CD14-positive monocyte (primary cell): ENCODE measurements around the gene LIMCH1. TPM values are rescaled to one million over a fixed set of nuclear protein-coding genes. Genes with fewer than 3 reads are reported as not detected.

Source experiments
- DNase-seq, 3 donors: peaks; one replicate each; pipeline ENCODE4 v3.0.0-alpha.2; 2011 to 2022
- H2AFZ ChIP-seq: 2 replicates; pipeline ENCODE4 v1.6.0; 2012; ENCODE audit warnings: mild to moderate bottlenecking, low read depth, low read length, inconsistent platforms; ENCODE audit not compliant: insufficient read depth, poor library complexity, severe bottlenecking
- H3K27ac ChIP-seq, 2 donors: 1 replicate in 1 of 2; 2 replicates in 1 of 2; pipeline ENCODE4 v1.5.1; 2012 to 2013; ENCODE audit warnings: low read length in 2 of 2, control low read depth in 1 of 2, inconsistent platforms in 1 of 2, low read depth in 1 of 2, mild to moderate bottlenecking in 1 of 2
- H3K27me3 ChIP-seq, 2 donors: one replicate each; pipeline versions ENCODE4 v1.6.0 to v1.6.1; 2011 to 2013; ENCODE audit warnings: low read length in 2 of 2; ENCODE audit not compliant: control insufficient read depth in 2 of 2, insufficient read depth in 2 of 2
- H3K36me3 ChIP-seq, 2 donors: replicated peaks in 1 of 2; 1 replicate in 1 of 2; 2 replicates in 1 of 2; pipeline versions ENCODE4 v1.5.1 to v1.6.1; 2012 to 2013; ENCODE audit warnings: low read length in 2 of 2, control low read depth in 1 of 2, inconsistent platforms in 1 of 2, mild to moderate bottlenecking in 1 of 2; ENCODE audit not compliant: insufficient read depth in 2 of 2, control insufficient read depth in 1 of 2
- H3K4me1 ChIP-seq, 2 donors: 1 replicate in 1 of 2; 2 replicates in 1 of 2; pipeline versions ENCODE4 v1.5.1 to v1.6.1; 2012 to 2013; ENCODE audit warnings: low read length in 2 of 2, control low read depth in 1 of 2, inconsistent platforms in 1 of 2, mild to moderate bottlenecking in 1 of 2, moderate library complexity in 1 of 2; ENCODE audit not compliant: insufficient read depth in 2 of 2, control insufficient read depth in 1 of 2
- H3K4me2 ChIP-seq: replicated peaks from 2 replicates; pipeline ENCODE3; 2012; ENCODE audit warnings: low read length, moderate library complexity, mild to moderate bottlenecking; ENCODE audit not compliant: poor library complexity, severe bottlenecking; ENCODE audit errors: extremely low read depth
- H3K4me3 ChIP-seq, 3 experiments: fragments of 200-600 bp in 1 of 3; sonication (generic) in 1 of 3; replicated peaks in 1 of 3; 1 replicate in 2 of 3; 2 replicates in 1 of 3; pipeline ENCODE4 v1.5.1; 2011 to 2013; ENCODE audit warnings: low read length in 3 of 3, mild to moderate bottlenecking in 3 of 3, control low read depth in 2 of 3, low read depth in 2 of 3, inconsistent platforms in 1 of 3, moderate library complexity in 1 of 3
- H3K79me2 ChIP-seq: 2 replicates; pipeline ENCODE4 v1.6.0; 2012; ENCODE audit warnings: mild to moderate bottlenecking, control low read depth, inconsistent platforms, low read length, moderate library complexity; ENCODE audit not compliant: insufficient read depth
- H3K9ac ChIP-seq: 2 replicates; pipeline ENCODE4 v1.6.0; 2017; ENCODE audit warnings: low read length, mild to moderate bottlenecking; ENCODE audit not compliant: insufficient read depth, poor library complexity, severe bottlenecking
- H3K9me3 ChIP-seq, 2 donors: replicated peaks in 1 of 2; 1 replicate in 1 of 2; 2 replicates in 1 of 2; pipeline versions ENCODE4 v1.5.1 to v1.6.1; 2012 to 2013; ENCODE audit warnings: low read length in 2 of 2, control low read depth in 1 of 2; ENCODE audit not compliant: control insufficient read depth in 1 of 2, insufficient read depth in 1 of 2
- H4K20me1 ChIP-seq: 2 replicates; pipeline ENCODE4 v1.6.0; 2012; ENCODE audit warnings: mild to moderate bottlenecking, low read length, control low read depth, moderate library complexity; ENCODE audit not compliant: insufficient read depth
- H3K27ac Mint-ChIP-seq, 7 donors: one replicate each; pipeline ENCODE4 v1.8.0; 2020; ENCODE audit warnings: mild to moderate bottlenecking in 7 of 7, mixed read lengths in 7 of 7, moderate library complexity in 6 of 7, inconsistent platforms in 2 of 7
- H3K27me3 Mint-ChIP-seq, 3 donors: one replicate each; pipeline ENCODE4 v1.8.0; 2021 to 2022; ENCODE audit warnings: low read depth in 3 of 3, mild to moderate bottlenecking in 3 of 3, mixed read lengths in 3 of 3, moderate library complexity in 3 of 3, inconsistent platforms in 1 of 3
- H3K36me3 Mint-ChIP-seq, 2 donors: one replicate each; pipeline ENCODE4 v1.8.0; 2020; ENCODE audit warnings: mixed read lengths in 2 of 2, inconsistent platforms in 1 of 2, mild to moderate bottlenecking in 1 of 2
- H3K4me1 Mint-ChIP-seq: one replicate; pipeline ENCODE4 v1.8.0; 2020; ENCODE audit warnings: mild to moderate bottlenecking, mixed read lengths
- H3K4me3 Mint-ChIP-seq, 2 donors: one replicate each; pipeline ENCODE4 v1.8.0; 2020; ENCODE audit warnings: mild to moderate bottlenecking in 2 of 2, mixed read lengths in 2 of 2, moderate library complexity in 1 of 2
- H3K9me3 Mint-ChIP-seq, 7 donors: one replicate each; pipeline ENCODE4 v1.8.0; 2020 to 2022; ENCODE audit warnings: mixed read lengths in 7 of 7, mild to moderate bottlenecking in 6 of 7, moderate library complexity in 6 of 7, inconsistent platforms in 2 of 7
- CTCF ChIP-seq: fragments of 200-600 bp; IDR thresholded peaks from one replicate; pipeline ENCODE4 v1.8.0; 2022; ENCODE audit warnings: antibody characterized with exemption, mild to moderate bottlenecking
- WGBS: methylation state at CpG from one replicate; pipeline ENCODE4 v1.1.5; 2013; ENCODE audit warnings: missing lambda C conversion rate; ENCODE audit not compliant: insufficient coverage; 5-methylcytosine and 5-hydroxymethylcytosine counted together
- intact Hi-C, 2 donors: fragments of 100-400 bp; cut with micrococcal nuclease; formaldehyde crosslinking; loops; one replicate each; pipeline versions ENCODE4 v1.15.0 to v1.15.1; 2023
- polyA plus RNA-seq, 3 donors: library from polyadenylated mRNA; depleted of rRNA in 1 of 3; unstranded in 2 of 3; stranded (reverse) in 1 of 3; fragments of 300-500 nt in 2 of 3; fragments of >200 nt in 1 of 3; fragmentation: Illumina TruSeq in 2 of 3; gene quantifications; 1 replicate in 2 of 3; 2 replicates in 1 of 3; pipeline ENCODE4 v1.2.3, GENCODE V29; 2012 to 2021

Gene LIMCH1
- polyA plus RNA-seq, 3 donors, result 0.25 to 0.64 (median 0.32) TPM

GRCh38 chr4:41541687-41542094 lies 3.7 kb downstream of the LIMCH1 start:
- Histone ChIP-seq H3K36me3 (no peaks in the 10 kb centered on the region), H4K20me1 (no peaks in the 10 kb centered on the region), H3K9ac (no peak overlapping the region), H3K4me2 (no peak overlapping the region), H3K4me1 (peaks cover 0 to 3% of the 10 kb centered on the region in 2 donors), H3K27me3 (no peaks in the 10 kb centered on the region), H3K9me3 (no peaks in the 10 kb centered on the region), H3K79me2 (no peaks in the 10 kb centered on the region), H2AFZ (no peak overlapping the region), H3K27ac (no peak overlapping the region), H3K4me3 (no peak overlapping the region)
- intact Hi-C loops, result no loop called here
- Mint-ChIP-seq H3K36me3 (no peaks in the 10 kb centered on the region), H3K4me3 (no peak overlapping the region), H3K27ac (no peak overlapping the region), H3K27me3 (peaks cover 3 to 5% (median 3%) of the 10 kb centered on the region in 3 donors), H3K4me1 (peaks cover 6% of the 10 kb centered on the region), H3K9me3 (peaks cover 0 to 3% (median 0%) of the 10 kb centered on the region in 7 donors)
- no peak for TF ChIP-seq CTCF
- WGBS, result 93% methylated on average over 6 of the region's 7 CpGs
- no peak for DNase-seq

- H3K36me3 Mint-ChIP-seq, result no peaks in the 10 kb centered on the region
- Histone ChIP-seq H3K4me3 (no peak overlapping the region), H3K4me2 (no peak overlapping the region), H3K9ac (no peak overlapping the region), H3K27me3 (no peaks in the 10 kb centered on the region), H2AFZ (no peak overlapping the region), H3K9me3 (no peaks in the 10 kb centered on the region), H4K20me1 (no peaks in the 10 kb centered on the region), H3K27ac (no peak overlapping the region), H3K36me3 (no peaks in the 10 kb centered on the region), H3K79me2 (no peaks in the 10 kb centered on the region), H3K4me1 (peaks cover 0 to 3% of the 10 kb centered on the region in 2 donors)
- H3K9me3 Mint-ChIP-seq, result peaks cover 0 to 3% (median 0%) of the 10 kb centered on the region in 7 donors
- H3K4me1 Mint-ChIP-seq, result peaks cover 6% of the 10 kb centered on the region
- H3K27ac Mint-ChIP-seq, result no peak overlapping the region
- H3K4me3 Mint-ChIP-seq, result no peak overlapping the region
- H3K27me3 Mint-ChIP-seq, result peaks cover 3 to 5% (median 3%) of the 10 kb centered on the region in 3 donors
- intact Hi-C loops, result no loop called here
- no peak for DNase-seq
- TF ChIP-seq CTCF, result no peak
- WGBS, result no CpG with 5 or more reads among the region's 5 CpGs
These were observed 4.7 kb downstream of the LIMCH1 start for GRCh38 chr4:41542526-41543275.
